Activated naive CD8-positive, alpha-beta T cell treated with anti-CD3 and anti-CD28 coated beads, Interleukin-2, amount 50 U/mL, for 24 hours (primary cell): Measurements from ENCODE around the gene ADD3.

Experiments used
- ATAC-seq: fragments of 150-1000 bp; cut with Tn5 transposase; one replicate; pipeline ENCODE4 v1.10.0; 2021
- DNase-seq: peaks from one replicate; pipeline ENCODE4 v3.0.0; 2021
- H3K27ac Mint-ChIP-seq: one replicate; pipeline ENCODE4 v1.8.0; 2021; ENCODE audit warnings: mild to moderate bottlenecking, mixed read lengths
- H3K27me3 Mint-ChIP-seq: one replicate; pipeline ENCODE4 v1.8.0; 2021; ENCODE audit warnings: mixed read lengths
- H3K36me3 Mint-ChIP-seq: one replicate; pipeline ENCODE4 v1.8.0; 2021; ENCODE audit warnings: low read depth, mixed read lengths
- H3K4me1 Mint-ChIP-seq: one replicate; pipeline ENCODE4 v1.8.0; 2021; ENCODE audit warnings: mixed read lengths
- H3K4me3 Mint-ChIP-seq: one replicate; pipeline ENCODE4 v1.8.0; 2021; ENCODE audit warnings: mild to moderate bottlenecking, moderate library complexity, mixed read lengths
- H3K9me3 Mint-ChIP-seq: one replicate; pipeline ENCODE4 v1.8.0; 2021; ENCODE audit warnings: mixed read lengths

The ADD3 gene

GRCh38 chr10:109988212-109988596 is 19.6 kb upstream of the ADD3 start:
- no peaks in the 10 kb centered on the region for H3K4me1 Mint-ChIP-seq
- H3K27me3 Mint-ChIP-seq, result no peaks in the 10 kb centered on the region

GRCh38 chr10:109991266-109991855 is 16.4 kb upstream of the ADD3 start:
- H3K27ac Mint-ChIP-seq, result no peak overlapping the region
- no peak for ATAC-seq
- H3K9me3 Mint-ChIP-seq, result no peaks in the 10 kb centered on the region
- DNase-seq, result no peak
- no peaks in the 10 kb centered on the region for H3K27me3 Mint-ChIP-seq
- no peak overlapping the region for H3K4me3 Mint-ChIP-seq
- peaks cover 3% of the 10 kb centered on the region for H3K4me1 Mint-ChIP-seq
- H3K36me3 Mint-ChIP-seq, result no peaks in the 10 kb centered on the region

More at GRCh38 chr10:109988212-109988596, 19.6 kb upstream of the ADD3 start:
- H3K4me3 Mint-ChIP-seq, result no peak overlapping the region
- ATAC-seq, result no peak
- DNase-seq, result no peak
- H3K27ac Mint-ChIP-seq, result no peak overlapping the region
- peaks cover 6% of the 10 kb centered on the region for H3K9me3 Mint-ChIP-seq
- no peaks in the 10 kb centered on the region for H3K36me3 Mint-ChIP-seq

GRCh38 chr10:109992485-109992884 is 15.3 kb upstream of the ADD3 start:
- no peaks in the 10 kb centered on the region for H3K27me3 Mint-ChIP-seq
- no peaks in the 10 kb centered on the region for H3K9me3 Mint-ChIP-seq
- peaks cover 6% of the 10 kb centered on the region for H3K4me1 Mint-ChIP-seq
- ATAC-seq (no peak), DNase-seq (no peak)
- no peak overlapping the region for H3K4me3 Mint-ChIP-seq
- no peak overlapping the region for H3K27ac Mint-ChIP-seq
- no peaks in the 10 kb centered on the region for H3K36me3 Mint-ChIP-seq

- DNase-seq (no peak), ATAC-seq (no peak)
- no peaks in the 10 kb centered on the region for H3K9me3 Mint-ChIP-seq
- no peak overlapping the region for H3K27ac Mint-ChIP-seq
- no peaks in the 10 kb centered on the region for H3K36me3 Mint-ChIP-seq
- H3K27me3 Mint-ChIP-seq, result no peaks in the 10 kb centered on the region
- no peak overlapping the region for H3K4me3 Mint-ChIP-seq
- peaks cover 13% of the 10 kb centered on the region for H3K4me1 Mint-ChIP-seq
These were observed 14.0 kb upstream of the ADD3 start for GRCh38 chr10:109993551-109994330.

GRCh38 chr10:109994711-109995577 is 12.8 kb upstream of the ADD3 start:
- Mint-ChIP-seq H3K27me3 (no peaks in the 10 kb centered on the region), H3K36me3 (no peaks in the 10 kb centered on the region), H3K4me1 (peaks cover 16% of the 10 kb centered on the region), H3K9me3 (no peaks in the 10 kb centered on the region), H3K27ac (no peak overlapping the region), H3K4me3 (no peak overlapping the region)
- ATAC-seq, result no peak
- no peak for DNase-seq

GRCh38 chr10:109995595-109995994 is 12.2 kb upstream of the ADD3 start:
- H3K27ac Mint-ChIP-seq, result no peak overlapping the region

GRCh38 chr10:109996225-109996624 is 11.6 kb upstream of the ADD3 start:
- Mint-ChIP-seq H3K4me1 (peaks cover 16% of the 10 kb centered on the region), H3K9me3 (no peaks in the 10 kb centered on the region), H3K36me3 (no peaks in the 10 kb centered on the region), H3K27me3 (no peaks in the 10 kb centered on the region), H3K4me3 (no peak overlapping the region), H3K27ac (no peak overlapping the region)
- DNase-seq (no peak), ATAC-seq (no peak)

More at GRCh38 chr10:109995595-109995994, 12.2 kb upstream of the ADD3 start:
- DNase-seq, result no peak
- Mint-ChIP-seq H3K4me3 (no peak overlapping the region), H3K4me1 (peaks cover 16% of the 10 kb centered on the region), H3K9me3 (no peaks in the 10 kb centered on the region), H3K27me3 (no peaks in the 10 kb centered on the region), H3K36me3 (no peaks in the 10 kb centered on the region)
- no peak for ATAC-seq

- no peak for ATAC-seq
- Mint-ChIP-seq H3K27ac (no peak overlapping the region), H3K27me3 (no peaks in the 10 kb centered on the region), H3K4me3 (no peak overlapping the region), H3K36me3 (no peaks in the 10 kb centered on the region), H3K9me3 (no peaks in the 10 kb centered on the region), H3K4me1 (peaks cover 16% of the 10 kb centered on the region)
- DNase-seq, result no peak
These were observed 11.0 kb upstream of the ADD3 start for GRCh38 chr10:109996766-109997171.

GRCh38 chr10:109997233-109997632 is 10.6 kb upstream of the ADD3 start:
- no peaks in the 10 kb centered on the region for H3K27me3 Mint-ChIP-seq
- H3K27ac Mint-ChIP-seq, result no peak overlapping the region
- H3K9me3 Mint-ChIP-seq, result no peaks in the 10 kb centered on the region
- H3K4me3 Mint-ChIP-seq, result no peak overlapping the region
- DNase-seq (no peak), ATAC-seq (no peak)
- H3K4me1 Mint-ChIP-seq, result peaks cover 16% of the 10 kb centered on the region
- no peaks in the 10 kb centered on the region for H3K36me3 Mint-ChIP-seq

GRCh38 chr10:109998513-109998912 is 9.3 kb upstream of the ADD3 start:
- Mint-ChIP-seq H3K27ac (no peak overlapping the region), H3K4me1 (peaks cover 21% of the 10 kb centered on the region), H3K4me3 (no peak overlapping the region), H3K27me3 (no peaks in the 10 kb centered on the region), H3K9me3 (no peaks in the 10 kb centered on the region), H3K36me3 (no peaks in the 10 kb centered on the region)
- DNase-seq, result no peak
- no peak for ATAC-seq

GRCh38 chr10:110002801-110003523 is 4.8 kb upstream of the ADD3 start:
- no peak overlapping the region for H3K27ac Mint-ChIP-seq
- no peak for DNase-seq
- ATAC-seq, result no peak
- no peaks in the 10 kb centered on the region for H3K27me3 Mint-ChIP-seq
- H3K36me3 Mint-ChIP-seq, result no peaks in the 10 kb centered on the region
- no peak overlapping the region for H3K4me3 Mint-ChIP-seq
- H3K9me3 Mint-ChIP-seq, result no peaks in the 10 kb centered on the region
- peaks cover 18% of the 10 kb centered on the region for H3K4me1 Mint-ChIP-seq

GRCh38 chr10:110003524-110003885 is 4.3 kb upstream of the ADD3 start:
- ATAC-seq (no peak), DNase-seq (no peak)
- H3K4me1 Mint-ChIP-seq, result peaks cover 14% of the 10 kb centered on the region
- H3K4me3 Mint-ChIP-seq, result no peak overlapping the region
- no peaks in the 10 kb centered on the region for H3K27me3 Mint-ChIP-seq
- H3K9me3 Mint-ChIP-seq, result no peaks in the 10 kb centered on the region
- H3K27ac Mint-ChIP-seq, result no peak overlapping the region
- no peaks in the 10 kb centered on the region for H3K36me3 Mint-ChIP-seq

GRCh38 chr10:110005719-110006118 is 2.1 kb upstream of the ADD3 start:
- no peaks in the 10 kb centered on the region for H3K27me3 Mint-ChIP-seq
- no peak for DNase-seq
- H3K36me3 Mint-ChIP-seq, result no peaks in the 10 kb centered on the region
- H3K4me1 Mint-ChIP-seq, result peaks cover 29% of the 10 kb centered on the region
- H3K27ac Mint-ChIP-seq, result no peak overlapping the region
- no peak overlapping the region for H3K4me3 Mint-ChIP-seq
- no peak for ATAC-seq
- no peaks in the 10 kb centered on the region for H3K9me3 Mint-ChIP-seq

GRCh38 chr10:110006358-110007160 is 1.2 kb upstream of the ADD3 start:
- peaks cover 38% of the 10 kb centered on the region for H3K4me1 Mint-ChIP-seq
- H3K9me3 Mint-ChIP-seq, result no peaks in the 10 kb centered on the region
- DNase-seq (peak; percentile 29), ATAC-seq (no peak)
- H3K36me3 Mint-ChIP-seq, result no peaks in the 10 kb centered on the region
- no peak overlapping the region for H3K27ac Mint-ChIP-seq
- no peak overlapping the region for H3K4me3 Mint-ChIP-seq
- H3K27me3 Mint-ChIP-seq, result no peaks in the 10 kb centered on the region
